Neural progenitor cell (in vitro differentiated cells): Measurements from ENCODE around the gene JAM2.

Source experiments
- EZH2phosphoT487 ChIP-seq: fragments of 200-600 bp; sonication (generic); IDR thresholded peaks from 2 replicates; pipeline ENCODE4 v1.6.1; 2017; ENCODE audit warnings: antibody characterized with exemption
- TF ChIP-seq, protein P1 (sequence below): fragments of 200-600 bp; sonication (generic); IDR thresholded peaks from 2 replicates; pipeline ENCODE4 v1.5.1; 2017; ENCODE audit warnings: antibody characterized with exemption, mild to moderate bottlenecking

DNA sequence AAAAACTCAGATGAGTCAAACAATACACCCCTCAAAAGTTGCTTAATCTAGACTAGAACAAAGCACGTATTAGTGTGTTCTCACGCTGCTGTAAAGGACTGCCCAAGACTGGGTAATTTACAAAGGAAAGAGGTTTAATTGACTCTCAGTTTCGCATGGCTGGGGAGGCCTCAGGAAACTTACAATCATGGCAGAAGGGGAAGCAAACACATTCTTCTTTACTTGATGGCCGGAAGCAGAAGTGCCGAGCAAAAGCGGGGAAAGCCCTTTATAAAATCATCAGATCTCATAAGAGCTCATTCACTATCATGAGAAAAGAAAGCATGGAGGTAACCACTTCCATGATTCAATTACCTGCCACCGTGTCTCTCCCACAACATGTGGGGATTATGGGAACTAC, 10.1 kb downstream of the JAM2 start:
- TF ChIP-seq, protein P1, sequence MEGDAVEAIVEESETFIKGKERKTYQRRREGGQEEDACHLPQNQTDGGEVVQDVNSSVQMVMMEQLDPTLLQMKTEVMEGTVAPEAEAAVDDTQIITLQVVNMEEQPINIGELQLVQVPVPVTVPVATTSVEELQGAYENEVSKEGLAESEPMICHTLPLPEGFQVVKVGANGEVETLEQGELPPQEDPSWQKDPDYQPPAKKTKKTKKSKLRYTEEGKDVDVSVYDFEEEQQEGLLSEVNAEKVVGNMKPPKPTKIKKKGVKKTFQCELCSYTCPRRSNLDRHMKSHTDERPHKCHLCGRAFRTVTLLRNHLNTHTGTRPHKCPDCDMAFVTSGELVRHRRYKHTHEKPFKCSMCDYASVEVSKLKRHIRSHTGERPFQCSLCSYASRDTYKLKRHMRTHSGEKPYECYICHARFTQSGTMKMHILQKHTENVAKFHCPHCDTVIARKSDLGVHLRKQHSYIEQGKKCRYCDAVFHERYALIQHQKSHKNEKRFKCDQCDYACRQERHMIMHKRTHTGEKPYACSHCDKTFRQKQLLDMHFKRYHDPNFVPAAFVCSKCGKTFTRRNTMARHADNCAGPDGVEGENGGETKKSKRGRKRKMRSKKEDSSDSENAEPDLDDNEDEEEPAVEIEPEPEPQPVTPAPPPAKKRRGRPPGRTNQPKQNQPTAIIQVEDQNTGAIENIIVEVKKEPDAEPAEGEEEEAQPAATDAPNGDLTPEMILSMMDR = no peak
- no peak for TF ChIP-seq EZH2phosphoT487
